Middle frontal gyrus (tissue), 1 donor: ENCODE data around the gene TOLLIP.

Experiments used
- DNase-seq: peaks from one replicate; pipeline ENCODE4 v3.0.0-alpha.2; 2015; ENCODE audit warnings: low spot score; ENCODE audit errors: extremely low spot score

Gene TOLLIP

GRCh38 chr11:1233351-1234053 is 75.9 kb downstream of the TOLLIP start:
- no peak for DNase-seq

GRCh38 chr11:1232883-1233321 is 76.5 kb downstream of the TOLLIP start:
- no peak for DNase-seq

GRCh38 chr11:1232021-1232882 is 77.2 kb downstream of the TOLLIP start:
- DNase-seq = no peak

- DNase-seq = no peak
These were observed 77.9 kb downstream of the TOLLIP start for GRCh38 chr11:1231396-1232020.

GRCh38 chr11:1230456-1231395 is 78.7 kb downstream of the TOLLIP start:
- DNase-seq = no peak

- DNase-seq = no peak
These were observed 79.3 kb downstream of the TOLLIP start for GRCh38 chr11:1230121-1230455.

- no peak for DNase-seq
These were observed 79.8 kb downstream of the TOLLIP start for GRCh38 chr11:1229471-1230120.

- no peak for DNase-seq
These were observed 80.4 kb downstream of the TOLLIP start for GRCh38 chr11:1228921-1229451.

- DNase-seq = no peak
These were observed 81.2 kb downstream of the TOLLIP start for GRCh38 chr11:1228101-1228821.

- DNase-seq = no peak
These were observed 81.8 kb downstream of the TOLLIP start for GRCh38 chr11:1227551-1228100.

GRCh38 chr11:1226986-1227550 is 82.4 kb downstream of the TOLLIP start:
- no peak for DNase-seq

GRCh38 chr11:1226226-1226985 is 83.0 kb downstream of the TOLLIP start:
- no peak for DNase-seq

GRCh38 chr11:1225386-1226225 is 83.8 kb downstream of the TOLLIP start:
- DNase-seq = no peak

- DNase-seq = no peak
These were observed 84.7 kb downstream of the TOLLIP start for GRCh38 chr11:1224491-1225385.
